Measurements from ENCODE around the gene GSG1L.

Gene GSG1L

GRCh38 chr16:28101533-28101890, 38.0 kb upstream of the GSG1L start:
- Histone ChIP-seq H3K4me2 (no peak overlapping the region), H2AFZ (ENCODE audit: low read depth) (no peak overlapping the region), H3K27me3 (ENCODE audit: insufficient read depth, low read depth) (no peaks in the 10 kb centered on the region), H3K79me2 (ENCODE audit: insufficient read depth, low read depth) (no peaks in the 10 kb centered on the region; the same call in 1 of the 2 replicates), H3K9ac (no peak overlapping the region), H3K4me3 (IDR thresholded peaks at IDR 0.05; ENCODE audit: insufficient read depth, low read depth, low read length) (no peak overlapping the region), H3K36me3 (ENCODE audit: insufficient read depth) (peaks cover 23% of the 10 kb centered on the region; the same call in 1 of the 2 replicates), H3K4me1 (ENCODE audit: low read depth, poor library complexity, severe bottlenecking) (peaks cover 26% of the 10 kb centered on the region), H3K27ac (no peak overlapping the region), H4K20me1 (ENCODE audit: insufficient read depth) (no peaks in the 10 kb centered on the region)
- no peak for TF ChIP-seq CTCF (conservative IDR thresholded peaks at IDR 0.05; ENCODE audit: low read depth, low read length)

- H2AFZ ChIP-seq (ENCODE audit: low read depth) = no peak overlapping the region
- no peaks in the 10 kb centered on the region for H4K20me1 ChIP-seq (ENCODE audit: insufficient read depth)
- peaks cover 21% of the 10 kb centered on the region for H3K4me1 ChIP-seq (ENCODE audit: low read depth, poor library complexity, severe bottlenecking)
- TF ChIP-seq CTCF (conservative IDR thresholded peaks at IDR 0.05; ENCODE audit: low read depth, low read length) = no peak
- no peaks in the 10 kb centered on the region for H3K27me3 ChIP-seq (ENCODE audit: insufficient read depth, low read depth)
- peaks cover 23% of the 10 kb centered on the region; the same call in 1 of the 2 replicates for H3K36me3 ChIP-seq (ENCODE audit: insufficient read depth)
- H3K27ac ChIP-seq = no peak overlapping the region
- no peak overlapping the region for H3K9ac ChIP-seq
- no peak overlapping the region for H3K4me3 ChIP-seq (IDR thresholded peaks at IDR 0.05; ENCODE audit: insufficient read depth, low read depth, low read length)
- no peaks in the 10 kb centered on the region; the same call in 1 of the 2 replicates for H3K79me2 ChIP-seq (ENCODE audit: insufficient read depth, low read depth)
- no peak overlapping the region for H3K4me2 ChIP-seq
These were observed 37.5 kb upstream of the GSG1L start for GRCh38 chr16:28100810-28101532.

GRCh38 chr16:28098959-28099945, 35.7 kb upstream of the GSG1L start:
- H3K9ac ChIP-seq = no peak overlapping the region
- no peak for TF ChIP-seq CTCF (conservative IDR thresholded peaks at IDR 0.05; ENCODE audit: low read depth, low read length)
- no peak overlapping the region for H3K27ac ChIP-seq
- H3K4me1 ChIP-seq (ENCODE audit: low read depth, poor library complexity, severe bottlenecking) = peaks cover 4% of the 10 kb centered on the region
- H2AFZ ChIP-seq (ENCODE audit: low read depth) = no peak overlapping the region
- H3K4me3 ChIP-seq (IDR thresholded peaks at IDR 0.05; ENCODE audit: insufficient read depth, low read depth, low read length) = no peak overlapping the region
- H3K36me3 ChIP-seq (ENCODE audit: insufficient read depth) = peaks cover 18% of the 10 kb centered on the region; the same call in 1 of the 2 replicates
- H3K79me2 ChIP-seq (ENCODE audit: insufficient read depth, low read depth) = no peaks in the 10 kb centered on the region; the same call in 1 of the 2 replicates
- no peaks in the 10 kb centered on the region for H3K27me3 ChIP-seq (ENCODE audit: insufficient read depth, low read depth)
- no peak overlapping the region for H3K4me2 ChIP-seq
- no peaks in the 10 kb centered on the region for H4K20me1 ChIP-seq (ENCODE audit: insufficient read depth)

GRCh38 chr16:28098171-28098958, 34.9 kb upstream of the GSG1L start:
- Histone ChIP-seq H3K4me3 (IDR thresholded peaks at IDR 0.05; ENCODE audit: insufficient read depth, low read depth, low read length) (no peak overlapping the region), H3K27ac (no peak overlapping the region), H2AFZ (ENCODE audit: low read depth) (no peak overlapping the region), H3K36me3 (ENCODE audit: insufficient read depth) (peaks cover 9% of the 10 kb centered on the region; the same call in 1 of the 2 replicates), H3K4me1 (ENCODE audit: low read depth, poor library complexity, severe bottlenecking) (no peaks in the 10 kb centered on the region), H3K9ac (no peak overlapping the region), H3K79me2 (ENCODE audit: insufficient read depth, low read depth) (no peaks in the 10 kb centered on the region; the same call in 1 of the 2 replicates), H3K27me3 (ENCODE audit: insufficient read depth, low read depth) (no peaks in the 10 kb centered on the region), H4K20me1 (ENCODE audit: insufficient read depth) (no peaks in the 10 kb centered on the region), H3K4me2 (no peak overlapping the region)
- TF ChIP-seq CTCF (conservative IDR thresholded peaks at IDR 0.05; ENCODE audit: low read depth, low read length) = no peak
